Measurements from ENCODE around the gene B4GALT7. TPM values are rescaled to one million over a fixed set of nuclear protein-coding genes. Genes with fewer than 3 reads are reported as not detected.

B4GALT7 gene
- 34.8 TPM for total RNA-seq

GRCh38 chr5:177599731-177600507 lies at the start of gene B4GALT7:
Gene B4GALT7 (plus strand): TSS chr5:177600132. CDS start chr5:177600211, 79 bp downstream.

GRCh38 chr5:177554474-177555111 lies 45.3 kb upstream of the B4GALT7 start, which contains the start of gene FAM193B:
Gene FAM193B (minus strand): TSS chr5:177554563. CDS start chr5:177554458, 105 bp downstream.

GRCh38 chr5:177592010-177592834 lies 7.7 kb upstream of the B4GALT7 start, which contains the start of gene TMED9:
Gene TMED9 (plus strand): TSS chr5:177592203. CDS start chr5:177592215, 12 bp downstream.

Other genes starting within 250 kb of the B4GALT7 start
- gene LMAN2, start 248.5 kb upstream of the B4GALT7 start, total RNA-seq: 213 TPM
- 21.0 TPM for gene RGS14, start 242.2 kb upstream of the B4GALT7 start, total RNA-seq
- 166 TPM for gene SLC34A1, start 215.7 kb upstream of the B4GALT7 start, total RNA-seq
- gene PFN3, start 199.5 kb upstream of the B4GALT7 start, total RNA-seq: not detected
- 0.29 TPM for gene F12, start 190.6 kb upstream of the B4GALT7 start, total RNA-seq
- gene GRK6, start 173.5 kb upstream of the B4GALT7 start, total RNA-seq: 23.1 TPM
- gene PRR7, start 153.3 kb upstream of the B4GALT7 start, total RNA-seq: 2.4 TPM
- gene DBN1, start 126.5 kb upstream of the B4GALT7 start, total RNA-seq: 113 TPM
- gene PDLIM7, start 102.5 kb upstream of the B4GALT7 start, total RNA-seq: 184 TPM
- 11.3 TPM for gene DOK3, start 90.3 kb upstream of the B4GALT7 start, total RNA-seq
- gene DDX41, start 83.2 kb upstream of the B4GALT7 start, total RNA-seq: 80.6 TPM
- gene FAM193B, start 45.6 kb upstream of the B4GALT7 start, total RNA-seq: 50.7 TPM
- 91.2 TPM for gene TMED9, start 7.9 kb upstream of the B4GALT7 start, total RNA-seq
- 0.58 TPM for gene FAM153A, start 182.8 kb downstream of the B4GALT7 start, total RNA-seq

All from metanephros (tissue), 1 donor.